ENCODE results near the gene IFTAP. TPM values are rescaled to one million over a fixed set of nuclear protein-coding genes. Genes with fewer than 3 reads are reported as not detected.

The IFTAP gene
- polyA plus RNA-seq, 1 of the 3 experiments (the other 2 are of a cell fraction): 21.8 TPM

GRCh38 chr11:36564376-36565030 lies 29.8 kb upstream of the IFTAP start (continued):
- TF ChIP-seq IRF3 (IDR thresholded peaks at IDR 0.05; ENCODE audit: low read depth, low read length): no peak
- TF ChIP-seq MEF2A (IDR thresholded peaks at IDR 0.05; ENCODE audit: borderline replicate concordance, low read depth): no peak
- no peak for TF ChIP-seq TEAD4 (IDR thresholded peaks at IDR 0.05; ENCODE audit: borderline replicate concordance, insufficient read depth)
- TF ChIP-seq, protein P1, sequence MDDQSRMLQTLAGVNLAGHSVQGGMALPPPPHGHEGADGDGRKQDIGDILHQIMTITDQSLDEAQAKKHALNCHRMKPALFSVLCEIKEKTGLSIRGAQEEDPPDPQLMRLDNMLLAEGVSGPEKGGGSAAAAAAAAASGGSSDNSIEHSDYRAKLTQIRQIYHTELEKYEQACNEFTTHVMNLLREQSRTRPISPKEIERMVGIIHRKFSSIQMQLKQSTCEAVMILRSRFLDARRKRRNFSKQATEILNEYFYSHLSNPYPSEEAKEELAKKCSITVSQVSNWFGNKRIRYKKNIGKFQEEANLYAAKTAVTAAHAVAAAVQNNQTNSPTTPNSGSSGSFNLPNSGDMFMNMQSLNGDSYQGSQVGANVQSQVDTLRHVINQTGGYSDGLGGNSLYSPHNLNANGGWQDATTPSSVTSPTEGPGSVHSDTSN (IDR thresholded peaks at IDR 0.05): no peak
- TF ChIP-seq SMC3 (IDR thresholded peaks at IDR 0.05; ENCODE audit: low read depth, low read length): peak; percentile 84
- no peak for TF ChIP-seq YY1 (IDR thresholded peaks at IDR 0.05; ENCODE audit: low read depth)
- peak; percentile 61; the same call in 1 of the 2 replicates for TF ChIP-seq MXI1 (IDR thresholded peaks at IDR 0.05; ENCODE audit: low read depth, low read length)
- TF ChIP-seq, protein P2, sequence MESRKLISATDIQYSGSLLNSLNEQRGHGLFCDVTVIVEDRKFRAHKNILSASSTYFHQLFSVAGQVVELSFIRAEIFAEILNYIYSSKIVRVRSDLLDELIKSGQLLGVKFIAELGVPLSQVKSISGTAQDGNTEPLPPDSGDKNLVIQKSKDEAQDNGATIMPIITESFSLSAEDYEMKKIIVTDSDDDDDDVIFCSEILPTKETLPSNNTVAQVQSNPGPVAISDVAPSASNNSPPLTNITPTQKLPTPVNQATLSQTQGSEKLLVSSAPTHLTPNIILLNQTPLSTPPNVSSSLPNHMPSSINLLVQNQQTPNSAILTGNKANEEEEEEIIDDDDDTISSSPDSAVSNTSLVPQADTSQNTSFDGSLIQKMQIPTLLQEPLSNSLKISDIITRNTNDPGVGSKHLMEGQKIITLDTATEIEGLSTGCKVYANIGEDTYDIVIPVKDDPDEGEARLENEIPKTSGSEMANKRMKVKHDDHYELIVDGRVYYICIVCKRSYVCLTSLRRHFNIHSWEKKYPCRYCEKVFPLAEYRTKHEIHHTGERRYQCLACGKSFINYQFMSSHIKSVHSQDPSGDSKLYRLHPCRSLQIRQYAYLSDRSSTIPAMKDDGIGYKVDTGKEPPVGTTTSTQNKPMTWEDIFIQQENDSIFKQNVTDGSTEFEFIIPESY (IDR thresholded peaks at IDR 0.05; ENCODE audit: borderline replicate concordance, low read depth): no peak
- no peak for TF ChIP-seq JUND (IDR thresholded peaks at IDR 0.05)
- no peak for TF ChIP-seq EP300 (IDR thresholded peaks at IDR 0.05; ENCODE audit: borderline replicate concordance in 1 of 2, low read depth in 1 of 2, low read length in 1 of 2)
- peak; percentile 91 for TF ChIP-seq CTCF (IDR thresholded peaks at IDR 0.05)
- no peak for TF ChIP-seq RFX5 (IDR thresholded peaks at IDR 0.05; ENCODE audit: low read length)
- TF ChIP-seq GABPA (IDR thresholded peaks at IDR 0.05; ENCODE audit: low read depth): no peak
- no peak for TF ChIP-seq USF1 (IDR thresholded peaks at IDR 0.05; ENCODE audit: borderline replicate concordance, low read depth)
- no peak for TF ChIP-seq RCOR1 (IDR thresholded peaks at IDR 0.05; ENCODE audit: low read length)

Data from SK-N-SH (cell line).